SKM-1 treated with dmso at 0.1 percent for 144 hours (cell line): ENCODE results near the gene ZNF860.
"Not testable (repeated sequence)": the region's sequence is repeated elsewhere in the genome, so short reads cannot be mapped to it uniquely, and the experiment has no call there.

Source experiments
- DNase-seq: peaks from one replicate; lab custom pipeline; 2025; ENCODE audit not compliant: unreplicated experiment; lab: John Stamatoyannopoulos, UW

The ZNF860 gene

DNA sequence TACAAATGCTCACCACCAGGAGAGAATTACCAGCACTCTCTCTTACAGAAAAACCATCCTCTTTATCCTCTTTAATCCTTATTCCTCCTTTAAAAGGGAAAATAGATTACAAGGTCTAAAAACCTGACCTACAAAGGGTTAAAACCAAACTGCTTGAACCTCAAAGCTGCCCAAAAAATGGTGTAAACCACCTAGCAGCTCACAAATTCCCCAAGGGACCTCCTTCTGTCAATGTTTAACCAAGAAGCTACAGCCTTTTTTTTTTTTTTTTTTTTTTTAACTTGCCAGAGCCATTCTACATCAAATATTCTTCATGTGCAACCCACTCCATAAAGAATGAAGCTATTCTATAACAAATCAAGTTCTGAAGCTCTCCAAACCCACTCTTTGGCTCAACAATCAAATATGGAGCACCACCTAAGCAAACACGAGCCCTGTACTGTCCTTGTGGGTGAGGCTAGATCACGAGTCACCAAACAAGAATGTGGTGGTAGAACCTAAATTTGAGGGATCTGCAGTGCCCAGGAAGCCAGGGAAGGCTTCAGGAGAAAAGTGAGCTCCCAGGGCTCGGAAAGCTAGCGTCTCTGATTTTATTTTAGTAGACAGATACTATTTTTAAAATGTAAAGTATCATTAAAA lies 20.6 kb upstream of the ZNF860 start:
- no peak for DNase-seq

DNA sequence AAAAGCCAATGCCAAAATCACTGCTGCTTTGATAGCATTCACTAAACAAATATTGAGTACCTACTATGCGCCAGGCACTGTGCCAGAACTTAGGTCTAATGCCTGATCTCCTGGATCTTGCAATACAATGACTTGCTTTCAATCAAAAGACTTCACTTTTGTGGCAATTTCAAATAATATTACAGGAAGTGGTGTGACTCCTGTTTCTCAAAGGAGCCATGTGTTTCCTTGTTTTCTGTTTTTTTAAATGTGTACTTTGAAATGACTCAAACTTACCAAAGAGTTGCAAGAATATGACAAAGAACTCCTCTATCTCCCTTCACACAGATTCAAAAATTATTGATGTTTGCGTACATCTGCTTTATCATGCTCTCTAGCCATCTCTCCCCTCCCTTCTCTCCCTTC lies 18.7 kb upstream of the ZNF860 start:
- no peak for DNase-seq

- no peak for DNase-seq
Measured at GRCh38 chr3:31966978-31967591, 14.5 kb upstream of the ZNF860 start.

DNA sequence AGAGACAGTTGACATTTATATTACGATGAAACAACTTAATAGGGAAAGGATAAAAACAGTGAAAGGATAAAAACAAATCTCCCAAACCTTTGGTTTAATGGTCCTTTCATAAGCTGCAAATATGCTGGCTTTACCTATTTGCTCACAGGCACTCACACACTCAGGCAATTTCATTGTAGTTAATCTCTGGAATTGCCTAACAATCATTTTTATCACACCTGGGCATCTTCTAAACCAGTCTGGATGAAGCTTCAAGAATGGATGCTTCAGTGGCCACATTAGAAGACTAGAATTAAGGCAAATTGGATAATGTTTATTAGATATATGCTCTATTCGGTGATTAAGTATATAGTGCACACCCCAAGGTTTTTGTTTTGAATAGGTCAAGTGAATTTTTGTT lies 14.0 kb upstream of the ZNF860 start:
- DNase-seq: no peak

- DNase-seq: no peak
Measured at GRCh38 chr3:31968369-31968926, 13.1 kb upstream of the ZNF860 start.

- no peak for DNase-seq
Measured at GRCh38 chr3:31968927-31969418, 12.6 kb upstream of the ZNF860 start.

GRCh38 chr3:31971607-31972006 lies 9.9 kb upstream of the ZNF860 start:
- no peak for DNase-seq

DNA sequence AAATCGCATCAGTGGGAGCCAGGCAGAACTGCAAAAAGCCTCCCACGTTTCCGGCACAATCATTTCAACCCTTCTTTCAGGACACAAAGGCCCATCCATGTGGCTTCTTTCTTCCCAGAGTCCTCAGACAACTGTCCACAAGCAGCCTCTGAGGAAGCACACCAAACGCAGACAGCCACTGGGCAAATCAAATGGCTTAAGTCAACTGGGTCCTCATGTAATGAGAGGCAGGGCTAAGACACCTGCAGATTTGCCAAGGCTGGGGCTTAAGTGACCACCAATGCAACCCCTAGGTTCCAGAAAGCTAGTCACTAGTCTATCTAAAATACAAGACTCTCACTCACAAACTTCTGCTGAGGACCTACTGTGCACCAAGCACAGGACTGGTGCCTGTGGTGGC lies 8.5 kb upstream of the ZNF860 start:
- DNase-seq: no peak

DNA sequence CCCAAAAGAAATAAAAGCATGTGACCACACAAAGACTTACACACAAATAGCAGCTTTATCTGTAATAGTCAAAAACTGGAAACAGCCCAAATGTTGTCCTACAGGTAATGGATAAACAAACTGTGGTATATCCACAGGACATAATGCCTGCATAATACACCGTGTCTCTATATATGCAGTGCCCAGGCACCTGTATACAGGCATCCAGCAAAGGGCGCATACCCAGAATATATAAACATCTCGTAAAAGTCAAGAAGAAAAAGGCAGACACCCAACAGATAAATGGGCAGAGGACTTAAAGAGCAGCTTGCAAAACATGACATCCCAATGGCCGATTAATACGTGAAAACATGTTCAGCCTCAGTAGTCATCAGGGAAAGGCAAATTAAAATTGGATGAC lies 7.7 kb upstream of the ZNF860 start:
- no peak for DNase-seq

DNA sequence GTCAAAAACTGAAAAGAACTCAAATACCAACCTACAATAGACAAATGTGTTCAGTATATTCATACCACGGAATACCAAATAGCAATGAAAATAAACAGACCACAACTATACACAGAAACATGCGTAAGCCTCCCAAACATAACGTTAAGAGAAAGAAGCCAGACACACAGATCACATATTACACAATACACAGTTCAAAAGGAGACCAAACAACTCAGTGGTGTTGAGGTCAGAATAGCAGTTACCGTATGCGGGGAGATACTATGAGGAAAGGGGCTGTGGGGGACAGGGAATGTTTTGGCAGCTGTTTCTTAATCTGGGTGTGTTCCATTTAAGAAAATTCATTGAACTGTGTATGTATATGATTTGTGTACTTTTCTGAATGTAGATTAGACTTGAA lies 7.1 kb upstream of the ZNF860 start:
- DNase-seq: no peak

- DNase-seq: no peak
Measured at GRCh38 chr3:31974964-31975363, 6.6 kb upstream of the ZNF860 start.

DNA sequence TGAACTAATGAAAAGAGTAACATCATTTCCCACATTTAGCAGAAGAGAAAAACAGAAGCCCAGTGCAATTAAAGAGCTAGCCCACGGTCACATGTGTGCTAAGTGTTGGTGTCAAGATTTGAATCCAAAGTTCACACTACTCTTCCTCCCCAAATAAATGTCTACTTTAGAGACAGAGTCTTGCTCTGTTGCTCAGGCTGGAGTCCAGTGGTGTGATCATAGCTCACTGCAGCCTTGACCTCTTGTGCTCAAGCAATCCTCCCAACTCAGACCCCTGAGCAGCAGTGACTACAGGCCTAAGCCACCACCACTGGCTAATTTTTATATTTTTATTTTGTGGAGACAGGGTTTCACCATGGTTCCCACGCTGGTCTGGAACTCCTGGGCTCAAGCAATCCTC lies 5.2 kb upstream of the ZNF860 start:
- DNase-seq: no peak

DNA sequence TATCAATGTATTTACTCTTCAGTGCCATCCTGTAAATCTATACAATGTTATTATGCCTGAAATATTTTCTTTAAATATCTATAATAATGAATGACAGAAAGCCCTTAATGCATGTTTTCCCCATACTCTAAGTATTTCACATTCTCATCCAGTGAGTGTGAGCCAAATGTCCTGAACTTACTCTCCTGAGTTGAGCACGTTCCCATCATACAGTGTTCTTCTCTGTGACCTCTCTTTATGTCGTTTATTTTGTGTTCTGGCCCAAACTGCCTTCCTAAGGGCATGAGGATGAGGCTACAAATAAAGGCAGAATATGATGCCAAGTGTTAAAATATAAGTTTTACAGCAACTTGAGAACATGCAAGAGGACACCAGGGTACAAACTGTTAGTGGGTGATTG lies 3.8 kb upstream of the ZNF860 start:
- no peak for DNase-seq

GRCh38 chr3:31978553-31978952 lies 3.0 kb upstream of the ZNF860 start:
- no peak for DNase-seq

DNA sequence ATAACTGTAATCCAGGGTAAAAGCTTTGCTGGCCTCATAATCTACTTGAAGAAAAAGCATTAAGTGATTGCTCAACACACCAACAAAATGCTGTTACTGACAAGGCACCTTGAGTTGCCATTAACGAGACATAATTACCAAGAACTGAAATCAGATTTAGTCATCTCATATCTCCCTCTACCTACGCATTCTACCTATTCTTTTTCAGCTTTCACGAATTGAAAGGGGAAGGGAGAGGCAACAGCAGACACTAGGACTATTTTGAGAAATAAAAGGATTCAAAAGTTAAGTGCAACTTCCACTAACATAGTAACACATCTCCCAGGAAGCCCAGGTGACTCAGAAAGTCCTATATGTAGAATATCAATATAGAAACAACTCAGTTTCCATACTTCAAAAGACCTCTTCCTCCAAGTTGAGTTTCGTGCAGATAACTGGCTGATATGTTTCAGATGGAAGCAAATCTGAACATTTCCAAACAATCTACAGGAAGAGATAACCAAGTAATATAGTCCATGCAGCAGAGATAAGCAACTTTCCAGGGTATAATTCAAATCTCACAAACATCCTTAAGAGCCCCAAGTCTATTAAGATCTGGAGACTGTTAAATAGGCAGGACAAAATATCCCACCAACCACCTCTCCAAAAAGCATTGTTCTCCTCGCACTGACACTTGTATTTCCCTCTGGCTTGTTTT lies 2.4 kb upstream of the ZNF860 start:
- DNase-seq: no peak

- DNase-seq: peak; percentile 9
Measured at GRCh38 chr3:31980530-31981205, 882 bp upstream of the ZNF860 start.

GRCh38 chr3:31984321-31984720 lies 2.8 kb downstream of the ZNF860 start:
- DNase-seq: no peak

GRCh38 chr3:31985831-31986230 lies 4.3 kb downstream of the ZNF860 start:
- no peak for DNase-seq

GRCh38 chr3:31988271-31988670 lies 6.7 kb downstream of the ZNF860 start:
- no peak for DNase-seq

GRCh38 chr3:31992995-31993394 lies 11.4 kb downstream of the ZNF860 start:
- DNase-seq: not testable (repeated sequence)

DNA sequence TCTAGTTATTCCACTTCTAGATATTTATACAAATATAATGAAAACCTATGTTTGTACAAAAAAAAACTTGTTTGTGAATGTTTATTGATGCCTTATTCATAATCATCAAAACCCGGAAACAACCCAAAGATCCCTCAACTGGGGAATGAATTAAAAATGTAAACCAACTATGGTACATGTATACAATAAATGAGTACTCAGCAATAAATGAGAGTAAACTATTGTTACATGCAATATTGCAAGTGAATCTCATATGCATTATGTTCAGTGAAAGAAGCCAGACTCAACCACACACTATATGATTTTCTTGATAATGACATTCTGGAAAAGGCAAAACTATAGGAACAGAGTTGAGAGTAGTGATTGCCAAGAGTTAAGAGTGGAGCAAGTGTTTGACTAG lies 12.3 kb downstream of the ZNF860 start:
- DNase-seq: no peak
